HG02852 (cell line): ENCODE data around the gene SPINT2.
A peak's percentile ranks its signal among the peaks of the same experiment; 100 is the strongest.

ENCODE experiments used
- ATAC-seq: cut with Tn5 transposase; IDR thresholded peaks from one replicate; pipeline ENCODE4 v1.9.1; 2021; ENCODE audit warnings: mild to moderate bottlenecking, moderate library complexity; ENCODE audit not compliant: unreplicated experiment

SPINT2 gene

DNA sequence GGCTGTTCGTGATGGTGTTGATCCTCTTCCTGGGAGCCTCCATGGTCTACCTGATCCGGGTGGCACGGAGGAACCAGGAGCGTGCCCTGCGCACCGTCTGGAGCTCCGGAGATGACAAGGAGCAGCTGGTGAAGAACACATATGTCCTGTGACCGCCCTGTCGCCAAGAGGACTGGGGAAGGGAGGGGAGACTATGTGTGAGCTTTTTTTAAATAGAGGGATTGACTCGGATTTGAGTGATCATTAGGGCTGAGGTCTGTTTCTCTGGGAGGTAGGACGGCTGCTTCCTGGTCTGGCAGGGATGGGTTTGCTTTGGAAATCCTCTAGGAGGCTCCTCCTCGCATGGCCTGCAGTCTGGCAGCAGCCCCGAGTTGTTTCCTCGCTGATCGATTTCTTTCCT is 27.5 kb downstream of the SPINT2 start:
- ATAC-seq, result no peak

DNA sequence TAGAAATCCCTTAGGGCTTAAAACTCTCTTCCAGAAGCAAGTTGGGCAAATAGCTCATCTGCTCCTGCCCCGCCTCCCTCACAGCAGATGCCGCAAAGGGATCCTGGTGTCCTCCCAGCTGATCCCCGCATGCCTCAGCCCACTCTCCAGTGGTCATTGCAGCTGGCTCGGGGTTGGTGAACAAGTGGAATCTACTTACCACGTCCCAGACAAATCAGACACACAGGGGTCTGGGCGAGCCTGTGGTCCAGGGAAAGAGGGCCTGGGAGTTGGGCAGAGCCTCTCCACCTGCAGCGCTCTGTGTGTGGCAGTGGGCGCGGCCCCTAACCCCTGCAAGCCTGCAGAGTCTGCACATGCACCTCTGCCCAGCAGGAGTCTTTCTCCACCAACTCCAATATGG is 28.9 kb downstream of the SPINT2 start:
- no peak for ATAC-seq

- ATAC-seq, result no peak
These were observed 29.7 kb downstream of the SPINT2 start for GRCh38 chr19:38294090-38294489.

- no peak for ATAC-seq
These were observed 34.7 kb downstream of the SPINT2 start for GRCh38 chr19:38298821-38299680.

GRCh38 chr19:38303517-38304351 is 39.4 kb downstream of the SPINT2 start, which contains the start of gene C19orf33:
Gene C19orf33, plus strand, starts transcription at chr19:38304251. Its CDS starts 11 bp downstream, at chr19:38304262.
- no peak for ATAC-seq

- ATAC-seq, result no peak
These were observed 40.0 kb downstream of the SPINT2 start for GRCh38 chr19:38304352-38304865.

GRCh38 chr19:38304866-38305429 is 40.6 kb downstream of the SPINT2 start:
- no peak for ATAC-seq

- no peak for ATAC-seq
These were observed 41.9 kb downstream of the SPINT2 start for GRCh38 chr19:38306236-38306635.

GRCh38 chr19:38307076-38307475 is 42.7 kb downstream of the SPINT2 start:
- no peak for ATAC-seq

DNA sequence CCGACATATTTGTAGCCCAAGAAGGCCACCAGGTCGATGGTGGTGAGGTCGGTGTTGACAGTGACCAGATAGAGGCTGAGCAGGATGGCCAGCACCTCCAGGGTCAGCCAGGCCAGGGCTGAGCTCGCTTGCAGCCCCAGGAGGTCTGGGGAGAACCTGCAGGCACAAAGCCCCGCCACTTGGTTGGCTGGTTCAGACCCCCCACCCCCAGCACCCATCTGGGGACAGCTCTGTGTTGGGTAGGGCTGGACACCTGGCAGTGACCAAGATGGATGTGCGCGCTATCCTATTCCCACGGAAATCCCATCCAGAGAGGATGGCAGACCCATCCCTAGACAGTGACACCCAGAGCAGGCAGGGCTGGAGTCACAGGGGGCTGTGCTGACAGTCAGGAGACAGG is 43.2 kb downstream of the SPINT2 start:
- ATAC-seq, result no peak

GRCh38 chr19:38308006-38308766 is 43.8 kb downstream of the SPINT2 start:
- no peak for ATAC-seq

DNA sequence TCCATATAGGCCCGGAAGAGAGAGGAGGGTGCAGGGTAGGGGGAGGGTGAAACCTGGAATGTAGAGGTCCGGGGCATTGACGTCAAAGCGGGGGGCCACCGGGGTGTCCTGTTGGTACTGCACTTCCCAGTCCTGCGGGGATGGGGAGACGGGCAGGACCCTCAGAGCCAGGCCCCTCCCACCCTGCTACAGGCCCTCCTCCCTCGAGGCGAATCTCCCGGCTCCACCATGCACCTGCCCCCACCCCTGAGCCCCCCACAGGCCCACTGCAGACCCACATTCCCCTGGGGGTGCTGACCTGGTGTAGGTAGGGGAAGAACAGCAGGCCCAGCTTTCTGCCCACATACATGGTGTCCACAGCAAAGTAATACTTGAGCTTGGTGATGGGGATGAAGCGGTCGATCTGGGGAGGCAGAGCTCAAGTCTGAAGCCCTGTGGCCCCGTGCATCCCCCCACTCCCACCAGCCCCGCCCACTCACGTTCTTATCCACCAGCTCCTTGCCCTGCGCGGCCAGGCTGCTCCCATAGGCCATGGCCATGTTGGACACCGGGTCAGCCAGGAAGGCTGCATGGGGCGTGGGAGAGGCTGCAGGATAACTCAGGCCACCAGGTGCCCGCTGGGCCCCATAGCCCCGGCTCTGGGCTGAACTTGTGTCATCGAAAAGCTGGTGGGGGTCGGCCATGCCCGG is 44.7 kb downstream of the SPINT2 start:
- no peak for ATAC-seq

DNA sequence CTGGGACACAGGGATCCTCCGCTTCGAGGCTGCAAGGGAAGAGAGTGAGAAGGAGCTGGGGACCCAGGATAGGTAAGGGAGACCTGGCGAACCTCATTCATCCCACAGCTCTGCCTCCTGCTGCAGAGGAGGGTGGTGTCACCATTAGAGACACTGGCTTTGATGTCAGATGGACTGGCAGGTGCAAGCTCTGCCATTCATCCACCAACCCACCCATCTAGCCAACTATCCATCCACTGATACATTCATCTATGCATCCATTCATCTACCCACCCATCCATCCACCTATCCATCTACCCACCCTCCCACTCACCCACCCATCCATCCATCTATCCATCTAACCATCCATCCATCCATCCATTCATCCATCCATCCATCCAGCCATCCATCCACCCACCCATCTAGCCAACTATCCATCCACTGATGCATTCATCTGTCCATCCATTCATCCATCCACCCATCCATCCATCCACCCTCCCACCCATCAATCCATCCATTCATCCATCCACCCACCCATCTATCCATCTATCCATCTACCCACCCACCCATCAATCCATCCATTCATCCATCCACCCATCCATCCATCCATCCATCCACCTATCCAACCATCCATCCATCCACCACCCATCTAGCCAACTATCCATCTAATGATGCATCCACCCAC is 45.4 kb downstream of the SPINT2 start:
- ATAC-seq, result no peak

DNA sequence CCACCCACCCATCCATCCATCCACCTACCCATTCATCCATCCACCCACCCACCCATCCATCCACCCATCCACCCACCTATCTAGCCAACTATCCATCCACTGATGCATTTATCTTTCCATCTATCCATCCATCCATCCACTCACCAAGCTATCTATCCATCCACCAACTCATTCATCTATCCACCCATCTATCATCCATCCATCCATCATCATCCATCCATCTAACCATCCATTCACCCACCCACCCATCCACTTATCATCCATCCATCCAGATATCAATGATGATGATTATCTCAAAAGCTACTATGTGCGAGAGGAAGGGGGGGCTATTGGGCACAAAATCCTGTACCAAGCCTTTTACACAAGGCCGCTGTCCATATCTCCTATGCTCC is 45.9 kb downstream of the SPINT2 start:
- no peak for ATAC-seq

DNA sequence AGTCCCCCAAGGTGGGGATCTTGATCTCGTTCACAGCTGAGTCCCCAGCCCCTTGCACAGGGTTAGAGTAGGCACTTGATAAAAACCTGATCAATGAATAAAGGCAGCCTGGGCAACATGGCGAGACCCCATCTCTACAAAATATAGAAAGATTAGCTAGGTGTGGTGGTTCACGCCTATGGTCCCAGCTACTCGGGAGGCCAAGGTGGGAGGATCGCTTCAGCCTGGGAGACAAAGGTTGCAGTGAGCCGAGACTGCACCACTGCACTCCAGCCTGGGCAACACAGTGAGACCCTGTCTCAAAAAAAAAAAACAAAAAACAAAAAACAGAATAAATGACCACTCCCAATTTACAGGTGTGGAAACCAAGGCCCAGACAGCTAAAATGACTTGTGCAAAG is 46.6 kb downstream of the SPINT2 start:
- ATAC-seq, result no peak

DNA sequence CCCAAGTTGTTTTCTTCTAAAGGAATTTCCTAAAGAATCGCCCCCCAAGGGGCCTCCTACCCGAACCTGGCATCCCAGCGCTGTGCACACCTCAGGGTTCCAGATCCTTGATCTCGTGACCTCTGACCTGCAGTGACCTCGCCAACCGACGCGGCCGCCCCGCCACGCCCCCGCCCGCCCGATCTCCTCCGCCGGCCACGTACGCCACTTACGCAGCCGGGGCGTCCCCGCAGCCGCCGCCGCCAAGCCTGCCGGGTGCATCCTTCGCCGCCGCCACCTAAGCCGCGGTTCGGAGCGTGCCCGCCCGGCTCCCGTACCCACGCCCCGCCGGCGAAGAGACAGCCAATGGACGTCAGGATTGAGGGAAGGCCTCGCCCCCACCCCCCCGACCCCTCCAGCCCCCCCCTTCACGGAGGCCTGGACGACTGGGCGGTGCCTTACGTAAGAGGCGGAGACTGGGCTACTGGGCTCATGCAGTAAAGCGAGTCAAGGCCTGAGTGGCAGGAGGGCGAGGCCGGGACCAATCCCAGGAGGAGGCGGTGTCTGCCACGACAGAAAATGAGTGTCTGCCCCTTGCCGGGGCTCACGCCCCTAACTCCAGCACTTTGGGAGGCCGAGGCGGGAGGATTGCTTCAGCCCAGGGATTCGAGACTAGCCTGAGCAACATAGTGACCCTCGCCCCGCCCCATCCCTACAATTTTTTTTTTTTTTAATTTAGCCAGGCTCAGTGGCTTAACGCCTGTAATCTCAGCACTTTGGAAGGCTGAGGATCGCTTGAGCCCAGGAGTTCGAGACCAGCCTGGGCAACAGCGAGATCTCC is 51.5 kb downstream of the SPINT2 start, which contains the start of gene YIF1B:
TSS of gene YIF1B (minus strand) at position 291 of the 820 bp plus-strand sequence. CDS start at position 261, 30 bp downstream.
- peak; percentile 91 for ATAC-seq

GRCh38 chr19:38316477-38317067 is 52.2 kb downstream of the SPINT2 start:
- ATAC-seq, result no peak

- no peak for ATAC-seq
These were observed 52.8 kb downstream of the SPINT2 start for GRCh38 chr19:38317104-38317612.
